ENCODE measurements around the gene PPFIA2.

PPFIA2 gene

GRCh38 chr12:81530352-81530751 is 228.8 kb downstream of the PPFIA2 start:
- CTCF ChIA-PET: no interaction called here
- no peak for DNase-seq (ENCODE audit: low read depth, low spot score)
- no peak for TF ChIP-seq CTCF (IDR thresholded peaks at IDR 0.05; ENCODE audit: insufficient read depth, low read length, missing control alignments)
- no peak overlapping the region for H3K4me3 ChIP-seq (ENCODE audit: low read depth, low read length)
- POLR2A ChIA-PET: no interaction called here

GRCh38 chr12:81520064-81520945 is 238.8 kb downstream of the PPFIA2 start:
- H3K4me3 ChIP-seq (ENCODE audit: low read depth, low read length): no peak overlapping the region
- TF ChIP-seq CTCF (IDR thresholded peaks at IDR 0.05; ENCODE audit: insufficient read depth, low read length, missing control alignments): no peak
- ChIA-PET CTCF (no interaction called here), POLR2A (no interaction called here)
- DNase-seq (ENCODE audit: low read depth, low spot score): no peak

- no peak for DNase-seq (ENCODE audit: low read depth, low spot score)
- no peak for TF ChIP-seq CTCF (IDR thresholded peaks at IDR 0.05; ENCODE audit: insufficient read depth, low read length, missing control alignments)
- CTCF ChIA-PET: no interaction called here
- H3K4me3 ChIP-seq (ENCODE audit: low read depth, low read length): no peak overlapping the region
- POLR2A ChIA-PET: no interaction called here
These were observed 240.5 kb downstream of the PPFIA2 start for GRCh38 chr12:81518638-81519037.

GRCh38 chr12:81517296-81517695 is 241.9 kb downstream of the PPFIA2 start:
- ChIA-PET CTCF (no interaction called here), POLR2A (no interaction called here)
- TF ChIP-seq CTCF (IDR thresholded peaks at IDR 0.05; ENCODE audit: insufficient read depth, low read length, missing control alignments): no peak
- no peak overlapping the region for H3K4me3 ChIP-seq (ENCODE audit: low read depth, low read length)
- no peak for DNase-seq (ENCODE audit: low read depth, low spot score)

GRCh38 chr12:81502912-81503695 is 256.0 kb downstream of the PPFIA2 start:
- H3K4me3 ChIP-seq (ENCODE audit: low read depth, low read length): no peak overlapping the region
- ChIA-PET POLR2A (no interaction called here), CTCF (no interaction called here)
- DNase-seq (ENCODE audit: low read depth, low spot score): no peak
- TF ChIP-seq CTCF (IDR thresholded peaks at IDR 0.05; ENCODE audit: insufficient read depth, low read length, missing control alignments): no peak

GRCh38 chr12:81500788-81501187 is 258.4 kb downstream of the PPFIA2 start:
- no peak for TF ChIP-seq CTCF (IDR thresholded peaks at IDR 0.05; ENCODE audit: insufficient read depth, low read length, missing control alignments)
- ChIA-PET CTCF (no interaction called here), POLR2A (no interaction called here)
- DNase-seq (ENCODE audit: low read depth, low spot score): no peak
- H3K4me3 ChIP-seq (ENCODE audit: low read depth, low read length): no peak overlapping the region
